ENCODE measurements around the gene MGLL.

MGLL gene

DNA sequence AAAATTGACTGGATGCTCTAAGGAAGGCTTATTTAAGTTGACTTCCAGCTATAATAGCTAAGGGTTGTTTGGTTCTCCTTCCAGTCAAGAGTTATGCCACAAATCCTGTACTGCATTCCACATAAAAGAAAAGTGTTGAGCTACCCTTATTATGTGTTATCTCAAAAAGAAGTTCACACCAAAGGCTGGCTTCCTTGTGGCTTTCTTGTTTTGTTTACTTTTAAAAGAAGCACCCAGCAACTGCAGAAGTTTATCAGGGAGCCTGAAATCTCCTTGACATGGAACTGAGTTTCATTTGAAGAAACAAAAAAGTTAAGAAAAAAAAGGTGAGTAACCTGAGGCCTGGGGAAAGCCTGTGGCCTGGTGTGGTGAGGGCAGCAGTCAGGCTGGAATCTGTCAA, 10.2 kb downstream of the MGLL start:
- Histone ChIP-seq H3K27ac (ENCODE audit: low read depth, low read length) (no peak overlapping the region), H3K27me3 (ENCODE audit: insufficient read depth, low read length) (no peaks in the 10 kb centered on the region), H3K36me3 (ENCODE audit: insufficient read depth, low read length) (peaks cover 41% of the 10 kb centered on the region), H3K4me1 (ENCODE audit: control insufficient read depth, insufficient read depth, low read length, unreplicated experiment) (peaks cover 5% of the 10 kb centered on the region), H3K4me3 (ENCODE audit: low read depth, low read length) (no peak overlapping the region), H3K79me2 (ENCODE audit: control insufficient read depth, insufficient read depth, low read length, unreplicated experiment) (no peaks in the 10 kb centered on the region), H2AFZ (ENCODE audit: low read length, unreplicated experiment) (no peak overlapping the region)

DNA sequence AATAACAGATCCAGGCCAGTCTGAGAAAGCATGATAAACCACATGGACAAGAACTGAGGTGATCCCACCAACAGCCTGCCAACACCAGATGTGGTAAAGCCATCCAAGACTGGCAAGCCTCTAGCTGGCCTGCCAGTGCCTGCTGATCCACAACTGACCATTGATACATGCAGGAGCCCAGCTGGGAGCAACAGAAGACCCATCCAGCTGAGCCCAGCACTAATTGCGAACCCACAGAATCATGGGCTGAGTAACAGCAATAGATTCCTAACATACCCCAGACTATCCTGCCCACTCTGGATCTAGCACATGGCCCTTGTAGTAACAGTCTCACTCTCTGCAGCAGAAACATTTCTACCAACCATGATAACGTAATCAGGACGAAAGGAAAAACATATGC, 10.6 kb downstream of the MGLL start:
- H2AFZ ChIP-seq (ENCODE audit: low read length, unreplicated experiment) = no peak overlapping the region
- H3K27me3 ChIP-seq (ENCODE audit: insufficient read depth, low read length) = no peaks in the 10 kb centered on the region
- H3K4me1 ChIP-seq (ENCODE audit: control insufficient read depth, insufficient read depth, low read length, unreplicated experiment) = peaks cover under 1% of the 10 kb centered on the region
- H3K27ac ChIP-seq (ENCODE audit: low read depth, low read length) = no peak overlapping the region
- peaks cover 41% of the 10 kb centered on the region for H3K36me3 ChIP-seq (ENCODE audit: insufficient read depth, low read length)
- no peaks in the 10 kb centered on the region for H3K79me2 ChIP-seq (ENCODE audit: control insufficient read depth, insufficient read depth, low read length, unreplicated experiment)
- no peak overlapping the region for H3K4me3 ChIP-seq (ENCODE audit: low read depth, low read length)

DNA sequence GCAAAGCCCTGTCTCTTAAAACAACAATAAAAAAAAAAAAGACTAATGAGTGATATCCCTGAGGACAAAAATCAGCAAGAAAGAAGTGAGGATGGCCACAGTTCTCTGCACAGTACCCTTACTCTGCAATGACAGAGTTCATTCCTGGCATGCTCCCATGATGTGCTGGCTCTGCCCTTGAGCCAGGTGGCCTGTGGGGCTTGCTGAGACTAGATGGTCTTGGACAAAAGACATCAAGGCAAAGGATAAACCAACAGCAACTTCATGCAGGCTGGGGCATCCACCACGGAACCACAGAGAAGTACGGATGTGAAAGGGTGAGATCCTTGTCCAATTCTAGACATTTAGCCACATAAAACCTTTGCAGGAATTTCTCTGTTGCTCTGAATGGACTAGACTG, 12.7 kb downstream of the MGLL start:
- Histone ChIP-seq H3K27ac (ENCODE audit: low read depth, low read length) (no peak overlapping the region), H3K36me3 (ENCODE audit: insufficient read depth, low read length) (peaks cover 36% of the 10 kb centered on the region), H3K4me3 (ENCODE audit: low read depth, low read length) (no peak overlapping the region), H2AFZ (ENCODE audit: low read length, unreplicated experiment) (no peak overlapping the region), H3K79me2 (ENCODE audit: control insufficient read depth, insufficient read depth, low read length, unreplicated experiment) (peaks cover 3% of the 10 kb centered on the region), H3K27me3 (ENCODE audit: insufficient read depth, low read length) (no peaks in the 10 kb centered on the region), H3K4me1 (ENCODE audit: control insufficient read depth, insufficient read depth, low read length, unreplicated experiment) (peaks cover 6% of the 10 kb centered on the region)

DNA sequence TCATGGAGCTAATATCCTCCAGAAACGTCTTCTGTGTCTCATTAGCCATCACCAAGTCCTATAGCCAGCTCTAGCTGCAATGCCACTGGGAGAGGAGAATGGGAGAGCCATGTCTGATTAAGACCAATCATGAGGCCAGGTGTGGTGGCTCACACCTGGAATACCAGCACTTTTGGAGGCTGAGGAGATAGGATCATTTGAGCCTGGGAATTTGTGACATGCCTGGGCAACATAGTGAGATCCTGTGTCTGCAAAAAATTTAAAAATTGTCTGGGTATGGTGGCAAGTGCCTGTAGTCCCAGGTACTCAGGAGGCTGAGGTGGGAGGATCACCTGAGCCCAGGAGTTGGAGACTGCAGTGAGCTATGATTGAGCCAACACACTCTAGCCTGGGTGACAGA, 13.1 kb downstream of the MGLL start:
- Histone ChIP-seq H3K27ac (ENCODE audit: low read depth, low read length) (no peak overlapping the region), H3K79me2 (ENCODE audit: control insufficient read depth, insufficient read depth, low read length, unreplicated experiment) (peaks cover 3% of the 10 kb centered on the region), H2AFZ (ENCODE audit: low read length, unreplicated experiment) (no peak overlapping the region), H3K4me3 (ENCODE audit: low read depth, low read length) (no peak overlapping the region), H3K36me3 (ENCODE audit: insufficient read depth, low read length) (peaks cover 32% of the 10 kb centered on the region), H3K27me3 (ENCODE audit: insufficient read depth, low read length) (no peaks in the 10 kb centered on the region), H3K4me1 (ENCODE audit: control insufficient read depth, insufficient read depth, low read length, unreplicated experiment) (peaks cover 10% of the 10 kb centered on the region)

DNA sequence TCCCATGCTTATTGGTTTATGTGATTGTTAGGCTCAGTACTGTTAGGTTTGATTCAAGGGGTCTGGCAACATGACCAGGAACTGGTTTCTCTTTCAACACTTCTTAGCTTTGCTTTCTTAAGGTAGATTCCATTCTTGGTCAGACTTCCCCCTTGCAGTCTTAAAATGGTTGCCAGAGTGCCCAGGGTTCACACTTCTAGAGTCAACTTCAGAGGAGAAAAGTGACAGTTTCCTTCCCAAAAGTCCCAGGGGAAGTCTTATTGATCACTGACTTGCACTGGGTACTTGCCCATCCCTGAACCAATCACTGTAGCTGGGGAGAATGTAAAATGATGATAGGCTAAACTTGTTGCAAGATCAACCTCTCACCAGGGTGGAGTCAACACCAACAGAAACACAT, 14.1 kb downstream of the MGLL start:
- no peak overlapping the region for H3K4me3 ChIP-seq (ENCODE audit: low read depth, low read length)

DNA sequence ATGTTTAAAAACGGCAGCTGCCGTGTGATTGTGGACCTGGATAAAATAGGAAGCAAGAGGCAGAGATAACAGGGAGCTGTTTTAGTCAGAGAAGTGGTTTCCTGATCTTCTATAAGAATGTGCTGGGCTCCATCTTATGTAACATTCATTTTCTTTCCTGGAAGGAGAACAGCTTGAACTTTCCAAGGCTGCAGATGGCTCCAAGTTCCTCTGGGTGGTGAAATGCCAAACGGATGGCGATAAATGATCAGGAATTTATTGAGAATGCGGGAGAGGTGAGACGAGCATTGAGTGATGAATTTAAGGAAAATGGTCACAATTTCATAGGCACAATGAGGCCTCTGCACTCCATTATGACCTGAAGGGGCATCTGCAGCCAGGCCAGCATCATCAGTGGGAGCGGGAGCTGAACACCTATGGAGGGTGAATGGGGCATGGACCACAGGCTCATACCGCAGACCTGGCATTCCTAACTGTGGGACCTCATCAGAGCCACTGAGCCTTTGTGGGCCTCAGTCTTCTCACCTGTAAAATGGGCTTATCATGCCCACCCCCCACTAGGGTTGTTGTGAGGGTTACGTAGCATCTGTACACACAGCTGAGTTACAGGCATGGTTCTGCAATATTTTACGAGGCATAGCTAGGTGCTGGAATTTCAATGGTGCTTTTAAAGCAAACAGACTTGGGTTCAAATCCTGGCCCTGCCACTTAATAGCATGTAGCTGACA, 17.1 kb downstream of the MGLL start:
- Histone ChIP-seq H3K4me1 (ENCODE audit: control insufficient read depth, insufficient read depth, low read length, unreplicated experiment) (peaks cover 29% of the 10 kb centered on the region), H3K36me3 (ENCODE audit: insufficient read depth, low read length) (peaks cover 9% of the 10 kb centered on the region; the same call in 1 of the 2 replicates), H3K4me3 (ENCODE audit: low read depth, low read length) (no peak overlapping the region), H3K79me2 (ENCODE audit: control insufficient read depth, insufficient read depth, low read length, unreplicated experiment) (peaks cover 3% of the 10 kb centered on the region), H3K27me3 (ENCODE audit: insufficient read depth, low read length) (no peaks in the 10 kb centered on the region), H2AFZ (ENCODE audit: low read length, unreplicated experiment) (no peak overlapping the region), H3K27ac (ENCODE audit: low read depth, low read length) (peak overlapping the region; percentile 74)

More for the DNA sequence above, 14.1 kb downstream of the MGLL start:
- Histone ChIP-seq H3K27me3 (ENCODE audit: insufficient read depth, low read length) (no peaks in the 10 kb centered on the region), H3K4me1 (ENCODE audit: control insufficient read depth, insufficient read depth, low read length, unreplicated experiment) (peaks cover 20% of the 10 kb centered on the region), H3K27ac (ENCODE audit: low read depth, low read length) (no peak overlapping the region), H3K79me2 (ENCODE audit: control insufficient read depth, insufficient read depth, low read length, unreplicated experiment) (peaks cover 3% of the 10 kb centered on the region), H3K36me3 (ENCODE audit: insufficient read depth, low read length) (peaks cover 30% of the 10 kb centered on the region), H2AFZ (ENCODE audit: low read length, unreplicated experiment) (no peak overlapping the region)

DNA sequence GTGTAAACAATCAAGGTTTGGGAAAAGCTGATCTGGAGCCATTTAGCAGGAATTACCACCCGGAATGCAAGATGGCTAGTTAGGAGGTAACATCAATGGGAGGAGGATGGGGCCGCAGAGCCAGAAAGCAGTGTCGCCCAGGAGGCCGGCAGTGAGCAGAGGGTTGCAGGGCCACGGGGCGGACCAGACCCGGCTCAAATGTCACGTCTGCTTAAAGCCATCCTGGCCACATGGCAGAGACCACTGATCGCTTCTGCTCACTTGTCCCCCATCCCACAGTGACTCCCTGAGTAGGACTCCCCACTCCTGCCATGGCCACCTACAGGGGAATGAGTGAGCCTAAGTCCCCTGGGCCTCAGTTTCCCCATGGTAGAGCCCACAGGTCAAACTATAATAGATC, 18.2 kb downstream of the MGLL start:
- peaks cover 39% of the 10 kb centered on the region for H3K4me1 ChIP-seq (ENCODE audit: control insufficient read depth, insufficient read depth, low read length, unreplicated experiment)
- H3K27me3 ChIP-seq (ENCODE audit: insufficient read depth, low read length) = no peaks in the 10 kb centered on the region
- H3K36me3 ChIP-seq (ENCODE audit: insufficient read depth, low read length) = peaks cover 8% of the 10 kb centered on the region; the same call in 1 of the 2 replicates
- H2AFZ ChIP-seq (ENCODE audit: low read length, unreplicated experiment) = no peak overlapping the region
- peak overlapping the region; percentile 74 for H3K27ac ChIP-seq (ENCODE audit: low read depth, low read length)
- H3K4me3 ChIP-seq (ENCODE audit: low read depth, low read length) = no peak overlapping the region
- peaks cover 3% of the 10 kb centered on the region for H3K79me2 ChIP-seq (ENCODE audit: control insufficient read depth, insufficient read depth, low read length, unreplicated experiment)

DNA sequence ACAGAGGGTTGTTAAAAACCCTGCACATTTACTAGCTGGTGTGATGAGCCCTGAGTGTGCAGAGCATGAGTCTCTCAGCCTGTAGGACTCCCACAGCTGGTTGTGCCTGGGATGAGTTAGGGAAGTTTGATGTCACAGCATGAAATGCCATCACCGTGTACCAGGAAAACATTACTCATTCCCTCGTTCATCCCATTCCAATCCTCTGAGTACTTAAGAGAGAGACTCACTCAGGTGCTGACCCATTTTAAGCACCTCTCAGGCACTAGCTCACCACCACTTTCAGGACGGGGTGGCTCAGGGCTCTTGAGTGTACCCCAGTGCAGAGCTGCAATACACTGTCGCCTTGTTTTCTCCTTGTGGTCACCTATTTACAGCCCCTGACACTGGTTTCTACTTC, 18.7 kb downstream of the MGLL start:
- H3K4me1 ChIP-seq (ENCODE audit: control insufficient read depth, insufficient read depth, low read length, unreplicated experiment) = peaks cover 44% of the 10 kb centered on the region
- H3K79me2 ChIP-seq (ENCODE audit: control insufficient read depth, insufficient read depth, low read length, unreplicated experiment) = peaks cover 7% of the 10 kb centered on the region
- no peaks in the 10 kb centered on the region for H3K27me3 ChIP-seq (ENCODE audit: insufficient read depth, low read length)
- H2AFZ ChIP-seq (ENCODE audit: low read length, unreplicated experiment) = no peak overlapping the region
- H3K36me3 ChIP-seq (ENCODE audit: insufficient read depth, low read length) = peaks cover 3% of the 10 kb centered on the region; the same call in 1 of the 2 replicates
- H3K27ac ChIP-seq (ENCODE audit: low read depth, low read length) = peak overlapping the region; percentile 74
- H3K4me3 ChIP-seq (ENCODE audit: low read depth, low read length) = no peak overlapping the region

DNA sequence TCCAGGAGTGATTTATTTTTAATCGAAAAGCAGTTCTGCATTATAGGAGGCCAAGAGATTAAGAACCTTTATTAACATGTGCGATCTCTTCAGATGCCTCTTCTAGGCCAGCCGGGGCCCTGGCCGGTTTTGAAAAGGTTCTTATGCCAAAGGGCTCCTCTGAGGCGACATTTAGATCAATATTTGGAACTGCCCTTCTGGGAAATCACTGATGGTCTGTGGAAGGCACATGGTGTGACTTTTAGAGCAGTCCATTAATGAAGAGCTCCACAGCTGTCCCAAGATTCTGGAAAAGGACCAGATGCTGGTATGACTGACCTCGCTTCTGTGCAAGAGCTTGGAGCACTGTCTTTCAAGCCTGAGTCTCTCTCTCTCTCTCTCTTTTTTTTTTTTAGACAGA, 19.7 kb downstream of the MGLL start:
- no peak overlapping the region for H2AFZ ChIP-seq (ENCODE audit: low read length, unreplicated experiment)
- H3K79me2 ChIP-seq (ENCODE audit: control insufficient read depth, insufficient read depth, low read length, unreplicated experiment) = peaks cover 9% of the 10 kb centered on the region
- H3K4me3 ChIP-seq (ENCODE audit: low read depth, low read length) = no peak overlapping the region
- no peaks in the 10 kb centered on the region for H3K27me3 ChIP-seq (ENCODE audit: insufficient read depth, low read length)
- peak overlapping the region; percentile 17; the same call in 1 of the 2 replicates for H3K27ac ChIP-seq (ENCODE audit: low read depth, low read length)
- no peaks in the 10 kb centered on the region for H3K36me3 ChIP-seq (ENCODE audit: insufficient read depth, low read length)
- peaks cover 47% of the 10 kb centered on the region for H3K4me1 ChIP-seq (ENCODE audit: control insufficient read depth, insufficient read depth, low read length, unreplicated experiment)

DNA sequence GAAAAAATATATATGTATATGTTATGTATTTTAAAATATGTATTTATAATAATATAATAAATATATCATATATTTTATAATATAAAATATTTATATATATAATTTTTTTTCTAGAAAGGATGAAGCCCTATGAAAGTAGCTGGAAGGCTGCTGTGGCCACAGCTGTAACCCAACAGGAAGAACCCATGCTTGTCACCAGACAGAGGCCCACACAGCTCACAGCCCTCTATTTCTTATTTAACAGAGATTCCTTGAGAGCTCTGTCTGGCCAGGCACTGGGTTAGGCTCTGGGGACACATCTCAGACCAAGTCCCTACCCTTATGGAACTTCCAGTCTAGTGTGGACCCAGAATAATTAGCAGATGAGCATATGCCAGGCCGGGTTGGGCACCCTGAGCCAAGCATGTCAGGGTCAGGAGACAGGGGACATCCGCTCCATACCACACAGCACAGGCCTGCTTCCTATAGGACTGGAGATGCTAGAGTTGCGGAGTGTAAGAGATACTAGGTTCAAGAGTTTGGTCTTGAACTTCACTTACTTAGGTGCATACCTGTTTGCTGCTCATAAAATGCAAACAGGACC, 20.5 kb downstream of the MGLL start:
- Histone ChIP-seq H3K4me1 (ENCODE audit: control insufficient read depth, insufficient read depth, low read length, unreplicated experiment) (peaks cover 47% of the 10 kb centered on the region), H3K36me3 (ENCODE audit: insufficient read depth, low read length) (no peaks in the 10 kb centered on the region), H3K4me3 (ENCODE audit: low read depth, low read length) (no peak overlapping the region), H3K27ac (ENCODE audit: low read depth, low read length) (peak overlapping the region; percentile 39; the same call in 1 of the 2 replicates), H3K79me2 (ENCODE audit: control insufficient read depth, insufficient read depth, low read length, unreplicated experiment) (peaks cover 9% of the 10 kb centered on the region), H3K27me3 (ENCODE audit: insufficient read depth, low read length) (no peaks in the 10 kb centered on the region), H2AFZ (ENCODE audit: low read length, unreplicated experiment) (no peak overlapping the region)

DNA sequence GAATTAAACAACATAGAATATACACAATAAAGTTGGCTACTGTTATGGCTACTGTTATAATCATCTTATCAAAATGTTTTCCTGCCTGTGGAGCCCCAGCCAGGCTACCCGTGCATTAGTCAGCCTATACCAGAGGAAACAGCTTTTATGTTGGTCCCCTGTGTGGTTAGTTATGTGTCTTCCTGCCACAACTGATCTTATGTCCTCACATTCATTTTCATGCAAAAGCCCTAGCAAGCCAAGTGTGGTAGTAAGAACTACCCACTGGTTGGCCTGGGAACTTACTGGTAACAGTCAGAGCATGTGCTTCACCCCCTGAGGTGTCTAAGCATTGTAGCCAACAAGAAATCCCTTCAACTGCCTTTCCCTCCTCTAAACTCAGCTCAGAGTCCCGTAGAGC, 21.8 kb downstream of the MGLL start:
- Histone ChIP-seq H3K4me3 (ENCODE audit: low read depth, low read length) (peak overlapping the region; percentile 40; the same call in 1 of the 2 replicates), H3K4me1 (ENCODE audit: control insufficient read depth, insufficient read depth, low read length, unreplicated experiment) (peaks cover 47% of the 10 kb centered on the region), H3K27ac (ENCODE audit: low read depth, low read length) (peak overlapping the region; percentile 95), H3K79me2 (ENCODE audit: control insufficient read depth, insufficient read depth, low read length, unreplicated experiment) (peaks cover 8% of the 10 kb centered on the region), H2AFZ (ENCODE audit: low read length, unreplicated experiment) (peak overlapping the region; percentile 9), H3K27me3 (ENCODE audit: insufficient read depth, low read length) (no peaks in the 10 kb centered on the region), H3K36me3 (ENCODE audit: insufficient read depth, low read length) (peaks cover 7% of the 10 kb centered on the region; the same call in 1 of the 2 replicates)

Measured in ACC112 (cell line).